Measurements from ENCODE around the gene SMPX.

Gene SMPX

DNA sequence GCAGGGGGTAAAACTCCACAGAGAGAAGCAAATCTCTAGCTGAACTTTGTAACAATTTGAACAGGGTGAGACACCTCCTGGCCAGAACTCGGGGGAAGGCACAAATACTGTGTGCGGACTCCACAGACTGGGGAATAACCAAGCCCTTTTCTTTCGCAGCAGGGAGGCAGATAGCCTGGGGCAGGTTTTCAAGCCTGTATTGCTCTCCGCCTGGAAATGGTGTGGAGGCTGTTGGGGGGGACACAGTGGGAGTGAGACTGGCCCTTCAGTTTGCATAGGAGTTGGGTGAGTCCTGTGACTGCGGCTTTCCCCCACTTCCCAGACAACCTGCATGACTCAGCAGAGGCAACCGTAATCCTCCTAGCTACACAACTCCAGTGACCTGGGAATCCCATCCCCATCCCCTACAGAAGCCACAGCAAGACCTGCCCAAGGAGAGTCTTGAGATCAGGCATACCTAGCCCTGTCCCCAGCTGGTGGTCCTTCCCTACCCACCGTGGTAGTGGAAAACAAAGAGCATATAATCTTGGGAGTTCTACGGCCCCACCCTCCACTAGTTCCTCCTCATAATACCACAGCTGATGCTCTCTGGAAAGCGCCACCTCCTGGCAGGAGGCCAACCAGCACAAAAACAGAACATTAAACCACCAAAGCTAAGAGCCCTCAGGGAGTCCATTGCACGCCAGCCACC is 12.9 kb upstream of the SMPX start:
- TF ChIP-seq TAF1 (IDR thresholded peaks at IDR 0.05; ENCODE audit: borderline replicate concordance, insufficient read depth, low read length) (no peak), SIN3A (IDR thresholded peaks at IDR 0.05; ENCODE audit: borderline replicate concordance, insufficient read depth, low read length) (no peak), FOXP2 (optimal IDR thresholded peaks at IDR 0.05; ENCODE audit: borderline replicate concordance, extremely low read depth, extremely low read length, insufficient read depth) (no peak), POLR2AphosphoS5 (IDR thresholded peaks at IDR 0.05; ENCODE audit: low read depth, low read length) (no peak)
- TF ChIP-seq, protein P1, sequence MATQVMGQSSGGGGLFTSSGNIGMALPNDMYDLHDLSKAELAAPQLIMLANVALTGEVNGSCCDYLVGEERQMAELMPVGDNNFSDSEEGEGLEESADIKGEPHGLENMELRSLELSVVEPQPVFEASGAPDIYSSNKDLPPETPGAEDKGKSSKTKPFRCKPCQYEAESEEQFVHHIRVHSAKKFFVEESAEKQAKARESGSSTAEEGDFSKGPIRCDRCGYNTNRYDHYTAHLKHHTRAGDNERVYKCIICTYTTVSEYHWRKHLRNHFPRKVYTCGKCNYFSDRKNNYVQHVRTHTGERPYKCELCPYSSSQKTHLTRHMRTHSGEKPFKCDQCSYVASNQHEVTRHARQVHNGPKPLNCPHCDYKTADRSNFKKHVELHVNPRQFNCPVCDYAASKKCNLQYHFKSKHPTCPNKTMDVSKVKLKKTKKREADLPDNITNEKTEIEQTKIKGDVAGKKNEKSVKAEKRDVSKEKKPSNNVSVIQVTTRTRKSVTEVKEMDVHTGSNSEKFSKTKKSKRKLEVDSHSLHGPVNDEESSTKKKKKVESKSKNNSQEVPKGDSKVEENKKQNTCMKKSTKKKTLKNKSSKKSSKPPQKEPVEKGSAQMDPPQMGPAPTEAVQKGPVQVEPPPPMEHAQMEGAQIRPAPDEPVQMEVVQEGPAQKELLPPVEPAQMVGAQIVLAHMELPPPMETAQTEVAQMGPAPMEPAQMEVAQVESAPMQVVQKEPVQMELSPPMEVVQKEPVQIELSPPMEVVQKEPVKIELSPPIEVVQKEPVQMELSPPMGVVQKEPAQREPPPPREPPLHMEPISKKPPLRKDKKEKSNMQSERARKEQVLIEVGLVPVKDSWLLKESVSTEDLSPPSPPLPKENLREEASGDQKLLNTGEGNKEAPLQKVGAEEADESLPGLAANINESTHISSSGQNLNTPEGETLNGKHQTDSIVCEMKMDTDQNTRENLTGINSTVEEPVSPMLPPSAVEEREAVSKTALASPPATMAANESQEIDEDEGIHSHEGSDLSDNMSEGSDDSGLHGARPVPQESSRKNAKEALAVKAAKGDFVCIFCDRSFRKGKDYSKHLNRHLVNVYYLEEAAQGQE (IDR thresholded peaks at IDR 0.05; ENCODE audit: insufficient read depth in 1 of 2, low read depth in 2 of 2, low read length in 2 of 2), result no peak

DNA sequence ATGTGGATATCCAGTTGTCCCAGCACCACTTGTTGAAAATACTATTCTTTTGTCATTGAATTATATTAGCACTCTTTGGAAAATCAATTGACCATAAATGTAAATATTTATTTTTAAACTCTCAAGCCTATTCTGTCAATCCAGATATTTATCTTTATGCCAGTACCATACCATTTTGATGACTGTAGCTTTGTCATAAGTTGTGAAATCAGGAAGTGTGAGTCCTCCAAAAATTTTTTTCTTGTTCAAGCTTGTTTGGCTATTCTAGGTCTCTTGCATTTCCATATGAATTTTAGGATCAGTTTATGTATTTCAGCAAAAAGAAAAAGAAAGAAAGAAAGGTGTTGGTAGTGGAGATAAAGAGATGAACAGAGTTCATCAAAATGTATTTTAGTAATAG is 8.2 kb upstream of the SMPX start:
- TF ChIP-seq, protein P1 (IDR thresholded peaks at IDR 0.05; ENCODE audit: insufficient read depth in 1 of 2, low read depth in 2 of 2, low read length in 2 of 2), result no peak
- TF ChIP-seq FOXP2 (optimal IDR thresholded peaks at IDR 0.05; ENCODE audit: borderline replicate concordance, extremely low read depth, extremely low read length, insufficient read depth) (no peak), POLR2AphosphoS5 (IDR thresholded peaks at IDR 0.05; ENCODE audit: low read depth, low read length) (no peak), SIN3A (IDR thresholded peaks at IDR 0.05; ENCODE audit: borderline replicate concordance, insufficient read depth, low read length) (no peak), TAF1 (IDR thresholded peaks at IDR 0.05; ENCODE audit: borderline replicate concordance, insufficient read depth, low read length) (no peak)

DNA sequence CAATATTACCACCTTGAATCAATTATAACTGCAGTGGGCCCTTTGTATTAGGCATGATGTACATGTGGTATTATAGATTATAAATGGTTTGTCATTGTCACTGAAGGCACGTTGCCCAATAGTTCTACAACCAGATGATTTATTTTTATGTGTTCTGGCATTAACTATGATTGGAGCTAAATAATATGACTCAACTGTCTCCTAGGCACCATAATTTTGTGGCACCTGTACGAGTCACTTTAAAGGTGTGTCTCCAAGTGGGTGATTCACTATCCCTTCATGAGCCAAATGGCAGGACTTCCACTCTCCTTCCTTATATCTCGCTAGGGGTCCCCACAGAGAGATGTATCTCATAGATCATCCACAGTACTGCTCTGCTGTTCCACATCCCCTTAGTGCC is 6.1 kb upstream of the SMPX start:
- TF ChIP-seq SIN3A (IDR thresholded peaks at IDR 0.05; ENCODE audit: borderline replicate concordance, insufficient read depth, low read length) (no peak), POLR2AphosphoS5 (IDR thresholded peaks at IDR 0.05; ENCODE audit: low read depth, low read length) (no peak), TAF1 (IDR thresholded peaks at IDR 0.05; ENCODE audit: borderline replicate concordance, insufficient read depth, low read length) (no peak), FOXP2 (optimal IDR thresholded peaks at IDR 0.05; ENCODE audit: borderline replicate concordance, extremely low read depth, extremely low read length, insufficient read depth) (no peak)
- TF ChIP-seq, protein P1 (IDR thresholded peaks at IDR 0.05; ENCODE audit: insufficient read depth in 1 of 2, low read depth in 2 of 2, low read length in 2 of 2), result no peak

DNA sequence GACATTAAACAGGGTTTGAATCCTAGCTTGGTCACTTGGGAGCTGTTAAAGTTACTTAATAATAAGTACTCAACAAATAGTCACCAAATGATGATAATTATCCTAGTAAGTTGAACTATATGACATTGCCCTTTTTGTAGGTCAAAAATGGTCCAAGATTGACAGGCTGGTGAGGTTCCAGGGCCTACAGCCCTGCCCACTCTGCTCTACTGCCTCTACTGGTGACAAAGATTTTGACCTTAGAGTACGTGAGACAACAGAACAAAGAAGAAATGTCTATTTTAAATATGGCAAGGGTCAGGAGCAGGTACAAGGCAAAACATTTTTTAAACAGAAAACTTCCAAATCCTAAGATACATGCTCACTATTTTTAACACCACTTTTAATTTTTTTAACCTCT is 572 bp upstream of the SMPX start:
- TF ChIP-seq, protein P1 (IDR thresholded peaks at IDR 0.05; ENCODE audit: insufficient read depth in 1 of 2, low read depth in 2 of 2, low read length in 2 of 2), result no peak
- TF ChIP-seq TAF1 (IDR thresholded peaks at IDR 0.05; ENCODE audit: borderline replicate concordance, insufficient read depth, low read length), result no peak
- TF ChIP-seq FOXP2 (optimal IDR thresholded peaks at IDR 0.05; ENCODE audit: borderline replicate concordance, extremely low read depth, extremely low read length, insufficient read depth), result no peak
- TF ChIP-seq POLR2AphosphoS5 (IDR thresholded peaks at IDR 0.05; ENCODE audit: low read depth, low read length), result no peak
- TF ChIP-seq SIN3A (IDR thresholded peaks at IDR 0.05; ENCODE audit: borderline replicate concordance, insufficient read depth, low read length), result no peak

Data from PFSK-1 (cell line).